T-helper 17 cell (primary cell): ENCODE measurements around the gene CARS1. TPM values are rescaled to one million over a fixed set of nuclear protein-coding genes. Genes with fewer than 3 reads are reported as not detected.

Experiments
- ATAC-seq: fragments of 150-1000 bp; cut with Tn5 transposase; 2 replicates; pipeline ENCODE4 v1.10.0; 2021; ENCODE audit warnings: mild to moderate bottlenecking, moderate library complexity
- DNase-seq, 3 donors: peaks; one replicate each; pipeline versions ENCODE4 v3.0.0 to v3.0.0-alpha.2; 2020 to 2021
- H3K9me3 ChIP-seq: one replicate; pipeline ENCODE4 v1.7.0; 2013; ENCODE audit warnings: low read length, mild to moderate bottlenecking; ENCODE audit not compliant: control insufficient read depth, poor library complexity, severe bottlenecking
- H3K27ac Mint-ChIP-seq: one replicate; pipeline ENCODE4 v1.8.0; 2022; ENCODE audit warnings: mild to moderate bottlenecking, moderate library complexity, mixed read lengths
- H3K27me3 Mint-ChIP-seq: one replicate; pipeline ENCODE4 v1.8.0; 2022; ENCODE audit warnings: mixed read lengths
- H3K36me3 Mint-ChIP-seq: one replicate; pipeline ENCODE4 v1.8.0; 2022; ENCODE audit warnings: low read depth, mixed read lengths
- H3K4me1 Mint-ChIP-seq: one replicate; pipeline ENCODE4 v1.8.0; 2022; ENCODE audit warnings: mild to moderate bottlenecking, mixed read lengths
- H3K4me3 Mint-ChIP-seq: one replicate; pipeline ENCODE4 v1.8.0; 2022; ENCODE audit warnings: mild to moderate bottlenecking, moderate library complexity, mixed read lengths
- total RNA-seq, 4 donors: library from RNA in 2 of 4; stranded (reverse) in 2 of 4; gene quantifications; one replicate each; pipeline ENCODE4 v1.2.3 and lab custom pipeline; 2022 to 2026

Gene CARS1
- total RNA-seq, 2 donors from 2014 or later, result 41.4 to 52.0 TPM

DNA sequence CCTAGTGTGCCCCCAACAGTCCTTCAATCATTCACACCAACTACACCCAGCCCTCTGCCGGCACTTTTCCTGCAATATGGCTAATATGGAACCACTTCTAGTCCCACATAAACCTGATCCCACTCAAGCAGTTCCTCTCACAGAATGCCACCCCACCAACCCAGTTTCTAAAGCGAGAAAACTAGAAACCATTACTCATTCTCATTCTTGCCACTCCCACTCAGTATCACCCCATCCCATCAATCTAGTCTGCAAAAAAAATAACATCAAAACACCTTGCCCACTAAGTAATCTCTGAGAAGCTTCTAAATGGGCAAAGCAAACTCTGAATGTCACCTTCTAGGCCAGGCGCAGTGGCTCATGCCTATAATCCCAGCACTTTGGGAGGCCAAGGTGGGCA lies 83.0 kb downstream of the CARS1 start:
- H3K4me3 Mint-ChIP-seq, result peak overlapping the region; percentile 57
- H3K36me3 Mint-ChIP-seq, result peaks cover 17% of the 10 kb centered on the region
- ATAC-seq (no peak), DNase-seq (no peak)
- no peaks in the 10 kb centered on the region for H3K27me3 Mint-ChIP-seq
- peak overlapping the region; percentile 80 for H3K27ac Mint-ChIP-seq
- H3K4me1 Mint-ChIP-seq, result peaks cover 21% of the 10 kb centered on the region
- no peaks in the 10 kb centered on the region for H3K9me3 ChIP-seq

DNA sequence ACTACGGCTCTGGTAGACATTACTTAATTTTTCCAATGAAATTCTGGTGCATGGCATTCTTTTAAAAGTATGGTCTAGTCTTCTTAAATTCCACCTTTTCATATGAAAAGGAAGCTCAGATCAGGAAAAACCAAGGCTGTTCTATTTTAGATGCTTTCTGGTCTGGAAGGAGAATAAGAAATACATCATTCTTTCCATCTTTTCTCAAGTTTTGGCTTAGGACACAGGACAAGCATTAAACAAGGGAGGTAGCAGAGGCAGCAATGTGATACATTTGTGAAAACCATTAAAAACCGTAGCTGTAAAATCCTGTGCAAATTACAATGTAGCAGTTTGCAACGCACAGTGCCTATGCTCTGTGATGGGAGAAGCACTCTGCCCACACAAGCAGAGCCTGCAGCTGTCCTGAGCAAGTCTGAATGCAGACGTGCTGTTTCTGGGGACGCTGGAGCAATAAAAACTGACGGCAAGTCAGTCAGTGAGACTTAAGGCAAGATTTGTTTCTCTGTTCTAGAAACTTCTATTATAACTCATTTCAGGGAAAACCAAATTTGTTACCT lies 88.8 kb downstream of the CARS1 start:
- DNase-seq (no peak), ATAC-seq (no peak)
- H3K27me3 Mint-ChIP-seq, result no peaks in the 10 kb centered on the region
- no peak overlapping the region for H3K27ac Mint-ChIP-seq
- peaks cover 9% of the 10 kb centered on the region for H3K36me3 Mint-ChIP-seq
- no peak overlapping the region for H3K4me3 Mint-ChIP-seq
- no peaks in the 10 kb centered on the region for H3K9me3 ChIP-seq
- peaks cover 14% of the 10 kb centered on the region for H3K4me1 Mint-ChIP-seq

DNA sequence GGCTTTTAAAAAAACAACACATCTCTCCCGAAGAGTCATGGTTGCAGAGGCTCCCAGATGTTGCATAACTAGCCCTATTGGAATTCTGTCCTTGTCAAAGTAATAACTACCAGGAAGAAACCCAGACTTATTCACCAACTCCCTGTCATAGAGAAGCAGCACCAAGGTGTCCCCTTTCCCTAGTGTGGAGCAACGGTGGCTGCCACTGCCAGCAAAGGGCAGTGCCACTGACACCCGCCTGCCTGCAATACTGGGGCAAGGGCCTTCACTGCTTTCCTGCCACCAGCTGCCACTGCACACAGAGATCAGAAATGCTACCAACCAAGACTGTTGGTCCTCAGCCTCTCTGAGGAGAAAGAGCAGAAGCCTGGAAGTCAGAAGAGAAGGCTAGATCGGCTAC lies 92.4 kb downstream of the CARS1 start:
- ATAC-seq, result no peak
- Mint-ChIP-seq H3K27ac (no peak overlapping the region), H3K4me3 (no peak overlapping the region), H3K27me3 (no peaks in the 10 kb centered on the region), H3K36me3 (peaks cover 8% of the 10 kb centered on the region), H3K4me1 (peaks cover 30% of the 10 kb centered on the region)
- no peaks in the 10 kb centered on the region for H3K9me3 ChIP-seq
- no peak for DNase-seq

DNA sequence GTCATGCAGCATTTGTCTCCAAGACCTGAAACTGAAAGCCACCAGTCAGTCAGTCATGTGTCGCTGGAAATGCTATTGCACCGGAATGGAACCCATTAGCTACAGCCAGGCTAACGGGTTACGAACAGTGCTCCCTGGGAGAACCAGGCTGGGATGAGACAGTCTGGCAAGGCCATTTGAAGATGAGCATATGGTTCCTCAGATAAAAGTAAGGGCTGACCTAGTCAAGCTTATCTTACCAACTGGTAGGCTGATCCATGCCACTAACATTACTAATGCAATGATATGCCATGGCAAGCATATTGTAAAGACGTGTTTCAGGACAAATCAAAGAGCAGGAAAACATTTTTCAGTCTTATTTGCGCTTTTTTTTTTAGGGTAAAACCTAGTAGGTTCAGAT lies 93.5 kb downstream of the CARS1 start:
- no peak for ATAC-seq
- Mint-ChIP-seq H3K27me3 (no peaks in the 10 kb centered on the region), H3K4me3 (no peak overlapping the region), H3K27ac (no peak overlapping the region), H3K36me3 (peaks cover 8% of the 10 kb centered on the region), H3K4me1 (peaks cover 30% of the 10 kb centered on the region)
- DNase-seq, result no peak
- H3K9me3 ChIP-seq, result no peaks in the 10 kb centered on the region

DNA sequence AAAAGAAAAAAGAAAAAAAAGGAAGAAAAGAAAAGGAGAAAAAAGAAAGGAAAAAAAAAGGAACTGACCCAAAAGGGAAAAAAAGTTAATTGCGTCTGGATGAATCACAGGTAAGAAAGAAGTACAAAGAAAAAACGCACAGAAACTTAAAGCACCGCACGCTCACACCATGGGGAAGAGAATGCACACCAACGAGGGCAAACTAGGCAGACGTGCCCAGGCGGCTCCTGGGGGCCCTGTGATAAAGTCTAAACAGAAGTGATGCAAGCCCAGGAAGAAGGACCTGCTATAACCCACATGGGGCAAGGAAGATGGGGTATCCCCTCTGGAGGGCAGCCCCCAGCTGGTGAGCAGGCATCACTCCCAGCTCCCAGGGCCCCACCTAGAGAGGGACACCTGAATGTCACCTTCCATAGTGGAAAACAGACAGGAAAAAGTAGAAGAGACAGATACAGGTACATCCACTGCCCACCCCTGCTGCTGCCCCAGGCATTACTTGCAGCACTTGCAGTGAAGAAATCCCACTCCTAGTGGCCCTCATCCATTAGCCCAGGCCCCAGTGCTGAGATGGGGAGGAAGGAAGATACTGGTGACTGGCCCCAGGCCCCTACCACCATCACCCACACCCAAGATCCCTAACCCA lies 94.0 kb downstream of the CARS1 start:
- H3K36me3 Mint-ChIP-seq, result peaks cover 10% of the 10 kb centered on the region
- no peak overlapping the region for H3K4me3 Mint-ChIP-seq
- no peak for DNase-seq
- no peaks in the 10 kb centered on the region for H3K27me3 Mint-ChIP-seq
- H3K9me3 ChIP-seq, result no peaks in the 10 kb centered on the region
- no peak for ATAC-seq
- no peak overlapping the region for H3K27ac Mint-ChIP-seq
- H3K4me1 Mint-ChIP-seq, result peaks cover 32% of the 10 kb centered on the region

DNA sequence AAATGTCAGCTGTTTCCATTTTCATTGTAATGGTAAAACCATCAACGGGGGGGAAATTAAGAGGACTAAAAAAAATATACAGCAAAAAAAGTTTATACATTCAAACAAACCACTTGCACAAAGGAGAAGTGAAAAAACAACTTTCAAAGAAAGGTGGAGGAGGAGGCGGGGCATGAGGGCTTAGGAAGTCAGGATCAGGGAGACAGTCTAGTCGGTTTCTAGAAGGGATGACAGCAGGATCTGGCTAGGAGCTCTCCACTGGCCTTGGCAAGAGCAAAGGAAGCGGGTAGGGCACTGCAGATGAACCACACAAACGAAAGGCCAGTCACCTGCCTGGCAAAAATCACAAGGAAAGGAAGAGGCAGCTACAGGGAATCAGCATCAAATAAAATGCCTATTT lies 96.1 kb downstream of the CARS1 start:
- Mint-ChIP-seq H3K36me3 (peaks cover 7% of the 10 kb centered on the region), H3K27me3 (no peaks in the 10 kb centered on the region), H3K4me3 (no peak overlapping the region), H3K27ac (peak overlapping the region; percentile 34), H3K4me1 (peaks cover 27% of the 10 kb centered on the region)
- no peaks in the 10 kb centered on the region for H3K9me3 ChIP-seq
- DNase-seq (no peak), ATAC-seq (no peak)

DNA sequence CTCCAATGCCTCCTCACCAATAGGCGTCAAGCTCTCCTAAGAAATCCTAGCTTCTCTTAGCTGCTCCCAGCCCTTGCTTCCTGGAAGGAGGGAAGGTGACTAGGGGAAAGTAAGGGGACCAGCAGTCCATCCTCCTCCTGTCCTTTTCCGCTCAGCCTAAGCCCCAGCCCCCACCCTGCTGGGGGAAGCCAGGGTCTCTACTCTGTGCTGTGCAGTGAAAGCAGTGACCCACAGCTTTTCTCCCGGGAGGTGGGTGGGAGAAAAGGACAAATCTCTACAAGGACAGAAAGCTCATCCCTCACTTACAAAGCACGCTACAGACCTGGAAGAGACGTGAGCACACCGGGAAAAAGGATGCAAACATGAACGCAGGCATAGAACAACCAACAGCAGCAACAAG lies 97.1 kb downstream of the CARS1 start:
- ATAC-seq (no peak), DNase-seq (no peak)
- no peaks in the 10 kb centered on the region for H3K9me3 ChIP-seq
- Mint-ChIP-seq H3K4me1 (peaks cover 25% of the 10 kb centered on the region), H3K27me3 (no peaks in the 10 kb centered on the region), H3K4me3 (no peak overlapping the region), H3K27ac (peak overlapping the region; percentile 34), H3K36me3 (peaks cover 7% of the 10 kb centered on the region)

DNA sequence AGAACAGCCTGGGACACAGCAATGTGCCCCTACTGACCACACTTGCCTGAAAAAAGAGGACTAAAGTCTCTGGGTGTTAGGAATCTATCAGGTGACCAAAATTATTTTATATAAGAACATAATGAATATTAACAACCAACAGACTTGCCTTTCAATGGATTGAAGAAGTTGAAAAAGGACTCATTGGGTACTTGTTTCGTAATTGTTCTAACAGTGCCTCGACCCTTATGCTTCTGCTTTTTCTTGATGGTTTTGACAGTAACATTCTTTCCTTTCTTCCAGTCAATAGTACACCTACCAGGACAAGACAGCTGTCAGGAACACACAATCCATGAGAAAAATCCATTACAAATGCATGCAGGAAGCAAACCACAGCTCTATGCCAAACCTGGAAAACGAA lies 99.0 kb downstream of the CARS1 start:
- DNase-seq (no peak), ATAC-seq (no peak)
- H3K9me3 ChIP-seq, result no peaks in the 10 kb centered on the region
- Mint-ChIP-seq H3K27me3 (no peaks in the 10 kb centered on the region), H3K4me1 (peaks cover 27% of the 10 kb centered on the region), H3K27ac (no peak overlapping the region), H3K4me3 (no peak overlapping the region), H3K36me3 (peaks cover 6% of the 10 kb centered on the region)

DNA sequence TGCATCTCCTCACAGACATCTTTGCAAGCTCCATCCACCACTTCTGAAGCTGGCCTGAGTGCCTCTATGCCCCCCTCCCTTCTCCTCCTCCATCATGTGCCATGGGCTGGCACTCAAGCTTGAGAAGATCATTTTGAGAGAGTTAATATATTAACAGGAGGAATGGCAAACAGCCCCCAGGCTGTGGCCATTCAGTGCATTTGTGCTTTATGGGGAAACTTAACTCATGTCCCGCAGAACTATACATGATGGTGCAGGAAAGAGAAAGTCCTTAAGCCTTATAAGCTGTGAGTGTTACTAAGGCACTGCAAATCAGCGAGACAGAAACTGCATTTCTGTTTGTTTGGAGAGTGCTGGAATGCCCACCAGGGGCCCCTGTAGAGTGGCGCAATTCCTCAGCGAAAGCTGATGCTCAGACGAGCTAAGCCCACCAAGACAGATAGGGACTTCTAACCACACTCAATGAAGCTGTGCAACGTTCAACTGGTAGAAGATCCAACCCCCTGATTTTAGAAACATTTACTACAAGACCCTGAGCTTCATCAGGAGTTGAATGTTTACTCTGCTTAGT lies 101.2 kb downstream of the CARS1 start:
- Mint-ChIP-seq H3K27me3 (no peaks in the 10 kb centered on the region), H3K4me1 (peaks cover 13% of the 10 kb centered on the region), H3K4me3 (no peak overlapping the region), H3K27ac (peak overlapping the region; percentile 88), H3K36me3 (peaks cover 4% of the 10 kb centered on the region)
- ATAC-seq, result no peak
- no peak for DNase-seq
- no peaks in the 10 kb centered on the region for H3K9me3 ChIP-seq

DNA sequence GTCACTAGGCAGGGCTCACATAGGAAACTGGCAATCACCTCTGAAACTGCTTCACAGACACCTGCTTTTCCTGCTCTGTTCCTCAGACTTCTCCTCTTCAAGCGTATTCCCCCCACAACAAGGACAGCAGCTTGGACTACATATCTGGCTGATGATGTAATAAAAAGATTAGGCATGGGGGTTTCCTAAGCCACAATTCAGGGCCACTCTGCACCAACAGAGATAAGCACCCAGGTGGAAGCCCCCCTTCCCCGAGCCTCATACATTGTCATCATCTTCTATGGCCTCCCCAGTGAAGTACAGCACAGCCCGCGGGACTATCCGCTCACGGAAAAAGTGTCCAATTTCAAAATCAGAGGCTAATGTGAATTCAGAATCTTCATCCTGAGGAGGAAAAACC lies 103.0 kb downstream of the CARS1 start:
- no peak for ATAC-seq
- Mint-ChIP-seq H3K27me3 (no peaks in the 10 kb centered on the region), H3K4me1 (peaks cover 18% of the 10 kb centered on the region), H3K36me3 (peaks cover 13% of the 10 kb centered on the region), H3K4me3 (no peak overlapping the region), H3K27ac (peak overlapping the region; percentile 49)
- no peak for DNase-seq
- no peaks in the 10 kb centered on the region for H3K9me3 ChIP-seq

DNA sequence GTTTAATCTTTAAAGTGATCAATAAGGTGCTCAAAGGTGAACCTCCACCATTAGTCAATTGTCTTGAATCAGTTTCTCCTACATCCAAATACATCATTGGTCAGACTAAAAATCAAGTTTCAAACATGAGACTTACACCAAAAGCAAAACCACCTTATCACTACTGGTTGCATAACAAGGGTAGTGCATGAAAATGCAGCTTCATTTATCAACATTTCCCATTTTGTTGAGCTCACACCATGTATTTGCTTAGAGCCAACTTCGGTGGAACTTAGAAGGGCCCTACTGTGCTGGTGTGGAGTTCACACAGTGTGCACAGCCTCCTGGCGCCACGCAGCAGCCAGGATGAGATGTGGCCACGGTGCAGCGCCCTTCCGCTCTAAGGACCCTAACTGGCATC lies 104.9 kb downstream of the CARS1 start:
- Mint-ChIP-seq H3K27me3 (no peaks in the 10 kb centered on the region), H3K4me1 (peaks cover 20% of the 10 kb centered on the region), H3K27ac (peak overlapping the region; percentile 34), H3K36me3 (peaks cover 11% of the 10 kb centered on the region), H3K4me3 (no peak overlapping the region)
- no peak for DNase-seq
- no peak for ATAC-seq
- H3K9me3 ChIP-seq, result no peaks in the 10 kb centered on the region

DNA sequence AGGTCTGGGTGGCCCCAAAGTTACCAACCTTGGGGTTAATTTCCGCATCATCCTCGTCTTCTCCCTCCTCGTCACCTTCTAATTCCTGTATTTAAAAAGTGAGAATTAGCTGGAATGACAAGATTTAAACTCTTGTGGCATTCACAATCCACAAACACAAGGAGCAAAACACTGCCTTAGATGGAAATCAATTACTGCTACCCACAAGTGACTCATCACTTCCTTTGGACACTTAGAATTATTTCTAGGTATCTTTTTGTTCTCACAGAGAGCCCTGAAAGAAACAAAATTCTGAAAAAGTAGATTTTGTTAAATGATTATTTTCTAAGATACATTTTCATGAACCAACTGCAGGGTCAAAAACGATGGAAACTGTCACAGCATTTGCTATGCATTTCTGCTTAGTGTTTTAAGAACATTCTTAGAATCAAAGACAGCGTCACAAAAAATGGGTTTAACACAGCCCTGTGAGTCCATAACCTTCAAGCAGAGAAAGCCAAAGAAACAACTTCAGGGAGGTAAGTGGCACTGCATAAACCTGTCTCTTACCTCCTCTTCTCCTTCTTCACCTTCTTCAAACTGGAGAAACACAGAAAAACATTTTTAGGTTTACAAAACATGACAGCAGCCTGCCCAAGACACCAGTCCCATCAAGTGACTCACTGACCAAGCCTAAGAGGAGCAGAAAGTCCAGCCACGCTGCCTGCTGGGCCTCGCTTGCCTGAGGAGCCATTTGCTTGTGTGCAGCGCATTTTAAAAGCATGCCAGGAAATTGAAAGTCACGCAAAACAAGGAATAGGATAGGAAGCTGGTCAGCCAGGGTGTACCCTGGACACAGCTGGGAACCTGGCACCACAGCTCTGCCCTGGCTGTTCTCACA lies 105.8 kb downstream of the CARS1 start:
- Mint-ChIP-seq H3K4me3 (peak overlapping the region; percentile 33), H3K4me1 (peaks cover 21% of the 10 kb centered on the region), H3K27ac (peak overlapping the region; percentile 34), H3K36me3 (peaks cover 11% of the 10 kb centered on the region), H3K27me3 (no peaks in the 10 kb centered on the region)
- ATAC-seq, result no peak
- no peak for DNase-seq
- no peaks in the 10 kb centered on the region for H3K9me3 ChIP-seq
